Osteoblast (primary cell): ENCODE data around the gene ZBTB7C. TPM values are rescaled to one million over a fixed set of nuclear protein-coding genes. Genes with fewer than 3 reads are reported as not detected.

ENCODE experiments used
- DNase-seq: peaks from one replicate; pipeline ENCODE4 v3.0.0; 2011; ENCODE audit warnings: low spot score, mixed read lengths; ENCODE audit not compliant: insufficient read length; ENCODE audit errors: missing footprints
- H2AFZ ChIP-seq: 2 replicates; pipeline ENCODE4 v1.6.0; 2011; ENCODE audit warnings: mild to moderate bottlenecking, low read length
- H3K27ac ChIP-seq: 2 replicates; pipeline ENCODE4 v1.5.1; 2011; ENCODE audit warnings: mild to moderate bottlenecking, low read depth, low read length, moderate library complexity
- H3K27me3 ChIP-seq: 2 replicates; pipeline ENCODE4 v1.6.0; 2012; ENCODE audit warnings: mild to moderate bottlenecking, control low read depth, inconsistent platforms, low read length, moderate library complexity; ENCODE audit not compliant: insufficient read depth
- H3K36me3 ChIP-seq: 2 replicates; pipeline ENCODE4 v1.5.1; 2011; ENCODE audit warnings: mild to moderate bottlenecking, low read length, control low read depth, moderate library complexity; ENCODE audit not compliant: insufficient read depth
- H3K4me1 ChIP-seq: 2 replicates; pipeline ENCODE4 v1.5.1; 2011; ENCODE audit warnings: mild to moderate bottlenecking, low read length, control low read depth, moderate library complexity; ENCODE audit not compliant: insufficient read depth
- H3K4me2 ChIP-seq: 2 replicates; pipeline ENCODE4 v1.6.0; 2011; ENCODE audit warnings: mild to moderate bottlenecking, low read length; ENCODE audit not compliant: insufficient read depth
- H3K4me3 ChIP-seq: fragments of 200-600 bp; sonication (generic); 3 replicates; pipeline ENCODE4 v1.5.1; 2012; ENCODE audit warnings: mild to moderate bottlenecking, low read length, inconsistent platforms; ENCODE audit not compliant: insufficient read depth
- H3K79me2 ChIP-seq: 2 replicates; pipeline ENCODE4 v1.6.0; 2012; ENCODE audit warnings: mild to moderate bottlenecking, low read length, control low read depth, inconsistent platforms; ENCODE audit not compliant: insufficient read depth
- H3K9me3 ChIP-seq: 2 replicates; pipeline ENCODE4 v1.5.1; 2011; ENCODE audit warnings: low read depth, low read length, control low read depth
- H4K20me1 ChIP-seq: 2 replicates; pipeline ENCODE4 v1.6.0; 2012; ENCODE audit warnings: mild to moderate bottlenecking, low read length, control low read depth; ENCODE audit not compliant: insufficient read depth
- CTCF ChIP-seq: IDR thresholded peaks from 2 replicates; pipeline ENCODE4 v1.5.1; 2011; ENCODE audit warnings: mild to moderate bottlenecking, low read depth, low read length, moderate library complexity; ENCODE audit errors: extremely low read depth
- total RNA-seq: library from RNA; depleted of rRNA; stranded (reverse); fragments of >200 nt; gene quantifications from 2 replicates; pipeline ENCODE4 v1.2.3, GENCODE V29; 2012

The ZBTB7C gene
- total RNA-seq, 1 donor: 0.36 TPM

- no peak overlapping the region for H2AFZ ChIP-seq
- H3K27me3 ChIP-seq: peaks cover 24% of the 10 kb centered on the region
These were observed 66.6 kb downstream of the ZBTB7C start for GRCh38 chr18:48342581-48342980.

GRCh38 chr18:48342125-48342524 is 67.1 kb downstream of the ZBTB7C start:
- Histone ChIP-seq H3K79me2 (no peaks in the 10 kb centered on the region), H4K20me1 (no peaks in the 10 kb centered on the region), H3K4me2 (no peak overlapping the region), H3K27me3 (peaks cover 24% of the 10 kb centered on the region), H3K36me3 (no peaks in the 10 kb centered on the region), H3K9me3 (no peaks in the 10 kb centered on the region), H3K4me3 (no peak overlapping the region), H3K4me1 (no peaks in the 10 kb centered on the region), H3K27ac (no peak overlapping the region), H2AFZ (no peak overlapping the region)
- TF ChIP-seq CTCF: no peak
- DNase-seq: no peak

More at GRCh38 chr18:48342581-48342980, 66.6 kb downstream of the ZBTB7C start:
- Histone ChIP-seq H3K4me2 (no peak overlapping the region), H3K27ac (no peak overlapping the region), H4K20me1 (no peaks in the 10 kb centered on the region), H3K36me3 (no peaks in the 10 kb centered on the region), H3K4me1 (no peaks in the 10 kb centered on the region), H3K9me3 (no peaks in the 10 kb centered on the region), H3K4me3 (no peak overlapping the region), H3K79me2 (no peaks in the 10 kb centered on the region)
- no peak for TF ChIP-seq CTCF
- peak; percentile 51 for DNase-seq

GRCh38 chr18:48340560-48340959 is 68.6 kb downstream of the ZBTB7C start:
- Histone ChIP-seq H3K79me2 (no peaks in the 10 kb centered on the region), H3K27ac (no peak overlapping the region), H3K4me1 (no peaks in the 10 kb centered on the region), H2AFZ (no peak overlapping the region), H3K4me3 (no peak overlapping the region), H3K36me3 (no peaks in the 10 kb centered on the region), H4K20me1 (no peaks in the 10 kb centered on the region), H3K4me2 (no peak overlapping the region), H3K27me3 (peaks cover 24% of the 10 kb centered on the region), H3K9me3 (no peaks in the 10 kb centered on the region)
- TF ChIP-seq CTCF: no peak
- DNase-seq: no peak

GRCh38 chr18:48339692-48340091 is 69.5 kb downstream of the ZBTB7C start:
- H4K20me1 ChIP-seq: no peaks in the 10 kb centered on the region
- no peak overlapping the region for H3K4me2 ChIP-seq
- no peak for TF ChIP-seq CTCF
- H3K36me3 ChIP-seq: no peaks in the 10 kb centered on the region
- H3K9me3 ChIP-seq: no peaks in the 10 kb centered on the region
- H3K4me1 ChIP-seq: no peaks in the 10 kb centered on the region
- no peak overlapping the region for H3K4me3 ChIP-seq
- H2AFZ ChIP-seq: no peak overlapping the region
- DNase-seq: no peak
- H3K79me2 ChIP-seq: no peaks in the 10 kb centered on the region
- H3K27ac ChIP-seq: no peak overlapping the region
- peaks cover 27% of the 10 kb centered on the region for H3K27me3 ChIP-seq
